CD4-positive, alpha-beta T cell (primary cell): ENCODE measurements around the gene ERI3. TPM values are rescaled to one million over a fixed set of nuclear protein-coding genes. Genes with fewer than 3 reads are reported as not detected.

Experiments
- ATAC-seq: fragments of 200-7000 bp; cut with Tn5 transposase; one replicate; pipeline ENCODE4 v1.10.0; 2022; ENCODE audit warnings: mild to moderate bottlenecking; ENCODE audit not compliant: poor library complexity
- CTCF ChIA-PET: fragments of 350-600 bp; sonication (Branson Sonifier 250); formaldehyde crosslinking; loops from one replicate; lab custom pipeline; 2021; ENCODE audit warnings: antibody characterized with exemption, inconsistent platforms; lab: Charles Lee
- POLR2A ChIA-PET: fragments of 350-600 bp; sonication (Branson Sonifier 250); formaldehyde crosslinking; loops from one replicate; lab custom pipeline; 2021; ENCODE audit warnings: antibody characterized with exemption, inconsistent platforms; lab: Charles Lee
- DNase-seq, 14 experiments: peaks; one replicate each; pipeline ENCODE4 v3.0.0-alpha.2; 2013 to 2020; ENCODE audit warnings: mixed read lengths in 2 of 14
- H3K27ac ChIP-seq, 2 donors: one replicate each; pipeline versions ENCODE4 v1.5.1 to v1.7.0; 2013; ENCODE audit warnings: low read length in 2 of 2, low read depth in 1 of 2, mild to moderate bottlenecking in 1 of 2
- H3K27me3 ChIP-seq, 2 experiments: 1 replicate in 1 of 2; 2 replicates in 1 of 2; pipeline versions ENCODE4 v1.6.1 to v1.7.0; 2013; ENCODE audit warnings: low read length in 2 of 2, control low read depth in 1 of 2, mild to moderate bottlenecking in 1 of 2, moderate library complexity in 1 of 2; ENCODE audit not compliant: insufficient read depth in 2 of 2, control insufficient read depth in 1 of 2
- H3K36me3 ChIP-seq: one replicate; pipeline ENCODE4 v1.6.1; 2013; ENCODE audit warnings: low read length, control low read depth; ENCODE audit not compliant: insufficient read depth
- H3K4me1 ChIP-seq: one replicate; pipeline ENCODE4 v1.6.1; 2013; ENCODE audit warnings: low read length, control low read depth; ENCODE audit not compliant: insufficient read depth
- H3K4me3 ChIP-seq: one replicate; pipeline ENCODE4 v1.5.1; 2013; ENCODE audit warnings: mild to moderate bottlenecking, low read length, moderate library complexity
- H3K9me3 ChIP-seq, 2 experiments: 1 replicate in 1 of 2; 2 replicates in 1 of 2; pipeline versions ENCODE4 v1.6.1 to v1.7.0; 2013; ENCODE audit warnings: low read length in 2 of 2, mild to moderate bottlenecking in 2 of 2, control low read depth in 1 of 2, moderate library complexity in 1 of 2; ENCODE audit not compliant: control insufficient read depth in 1 of 2, insufficient read depth in 1 of 2
- H3K27ac Mint-ChIP-seq: one replicate; pipeline ENCODE4 v1.8.0; 2020; ENCODE audit warnings: mixed read lengths
- H3K27me3 Mint-ChIP-seq: one replicate; pipeline ENCODE4 v1.8.0; 2021; ENCODE audit warnings: mixed read lengths
- H3K36me3 Mint-ChIP-seq: one replicate; pipeline ENCODE4 v1.8.0; 2021; ENCODE audit warnings: low read depth, mixed read lengths
- H3K4me1 Mint-ChIP-seq: one replicate; pipeline ENCODE4 v1.8.0; 2021; ENCODE audit warnings: low read depth, mixed read lengths
- H3K4me3 Mint-ChIP-seq: one replicate; pipeline ENCODE4 v1.8.0; 2020; ENCODE audit warnings: mild to moderate bottlenecking, mixed read lengths
- H3K9me3 Mint-ChIP-seq: one replicate; pipeline ENCODE4 v1.8.0; 2020; ENCODE audit warnings: mixed read lengths
- intact Hi-C, 2 experiments: fragments of 100-400 bp; cut with DNase I in 1 of 2; cut with micrococcal nuclease in 1 of 2; formaldehyde crosslinking; loops; one replicate each; pipeline versions ENCODE4 v1.15.1 to v1.9.0; 2023 to 2025; cut with DNase I, micrococcal nuclease
- total RNA-seq, 174 experiments: library from RNA in 2 of 174; stranded (reverse) in 2 of 174; gene quantifications; one replicate each; pipeline ENCODE4 v1.2.3 and lab custom pipeline; 2021 to 2026
- TF ChIP-seq, protein P1 (sequence below): fragments of 200-600 bp; IDR thresholded peaks from one replicate; pipeline ENCODE4 v1.8.0; 2022; ENCODE audit warnings: antibody characterized with exemption, mild to moderate bottlenecking

Gene ERI3
- total RNA-seq, 2 experiments from 2014 or later, result 19.7 to 20.7 TPM

DNA sequence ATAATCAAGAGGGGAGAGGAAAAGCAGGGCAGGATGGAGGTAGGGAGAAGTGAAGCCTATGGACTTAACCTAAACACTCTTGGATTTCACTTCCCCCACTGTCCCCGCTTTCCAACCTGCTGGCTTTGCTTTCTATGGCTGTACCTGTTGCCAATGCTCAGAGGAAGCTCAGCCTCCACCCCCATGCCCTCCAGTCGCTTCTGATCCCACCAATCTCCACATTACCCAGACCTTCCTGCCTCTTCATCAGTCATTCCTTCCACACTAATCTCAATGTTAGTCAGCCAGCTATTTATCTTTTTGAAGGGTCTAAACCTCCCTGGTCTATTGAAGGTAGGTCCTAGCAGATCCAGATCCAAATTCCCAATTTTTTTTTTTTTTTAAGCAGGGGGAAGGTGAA lies 24.1 kb downstream of the ERI3 start:
- CTCF ChIA-PET, result no interaction called here

DNA sequence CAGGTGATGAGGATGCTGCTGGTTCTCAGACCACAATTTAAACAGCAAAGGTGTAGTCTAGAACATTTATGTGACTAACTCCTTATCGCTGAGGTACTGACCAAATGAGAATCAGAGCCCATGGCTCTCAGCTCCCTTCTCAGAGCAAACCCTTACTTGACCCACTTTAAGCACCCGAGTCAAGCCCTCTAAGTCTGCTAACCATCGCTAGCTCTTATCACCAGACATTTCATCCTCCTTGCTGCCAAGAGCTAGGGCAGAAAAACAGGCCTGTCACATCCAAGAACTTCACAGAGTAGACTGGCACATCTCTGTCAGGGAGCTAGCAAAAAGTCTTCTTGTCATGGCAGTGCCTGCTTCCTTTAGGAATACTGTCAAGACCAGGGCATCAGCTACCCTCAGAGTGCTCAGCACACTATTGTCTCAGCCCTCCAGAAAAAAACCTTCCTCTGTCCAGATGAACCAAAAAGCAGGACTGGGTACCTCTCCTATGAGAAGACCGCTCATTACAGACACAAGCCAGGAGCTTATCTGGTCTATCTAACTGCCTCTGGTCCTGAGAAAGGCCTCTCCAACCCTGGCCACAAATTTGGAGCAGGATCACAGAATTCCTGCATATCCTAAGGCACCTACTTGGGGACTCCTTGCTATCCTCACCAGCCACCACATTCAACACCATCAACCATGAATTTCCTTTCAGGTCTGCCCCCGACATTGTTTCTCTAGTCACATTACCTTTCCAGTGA lies 26.2 kb downstream of the ERI3 start:
- H3K9me3 Mint-ChIP-seq, result no peaks in the 10 kb centered on the region
- ATAC-seq (no peak), DNase-seq (no peak)
- H3K4me3 Mint-ChIP-seq, result no peak overlapping the region
- no peak overlapping the region for H3K27ac Mint-ChIP-seq
- no peak overlapping the region for H3K4me3 ChIP-seq
- peaks cover 9% of the 10 kb centered on the region for H3K36me3 ChIP-seq
- ChIA-PET POLR2A (no interaction called here), CTCF (no interaction called here)
- peaks cover 50% of the 10 kb centered on the region for H3K36me3 Mint-ChIP-seq
- no peak overlapping the region for H3K27ac ChIP-seq
- no peaks in the 10 kb centered on the region for H3K9me3 ChIP-seq
- peaks cover 3% of the 10 kb centered on the region for H3K4me1 Mint-ChIP-seq
- H3K4me1 ChIP-seq, result no peaks in the 10 kb centered on the region
- H3K27me3 Mint-ChIP-seq, result no peaks in the 10 kb centered on the region
- no peaks in the 10 kb centered on the region for H3K27me3 ChIP-seq
- intact Hi-C loops, result no loop called here
- TF ChIP-seq, protein P1, sequence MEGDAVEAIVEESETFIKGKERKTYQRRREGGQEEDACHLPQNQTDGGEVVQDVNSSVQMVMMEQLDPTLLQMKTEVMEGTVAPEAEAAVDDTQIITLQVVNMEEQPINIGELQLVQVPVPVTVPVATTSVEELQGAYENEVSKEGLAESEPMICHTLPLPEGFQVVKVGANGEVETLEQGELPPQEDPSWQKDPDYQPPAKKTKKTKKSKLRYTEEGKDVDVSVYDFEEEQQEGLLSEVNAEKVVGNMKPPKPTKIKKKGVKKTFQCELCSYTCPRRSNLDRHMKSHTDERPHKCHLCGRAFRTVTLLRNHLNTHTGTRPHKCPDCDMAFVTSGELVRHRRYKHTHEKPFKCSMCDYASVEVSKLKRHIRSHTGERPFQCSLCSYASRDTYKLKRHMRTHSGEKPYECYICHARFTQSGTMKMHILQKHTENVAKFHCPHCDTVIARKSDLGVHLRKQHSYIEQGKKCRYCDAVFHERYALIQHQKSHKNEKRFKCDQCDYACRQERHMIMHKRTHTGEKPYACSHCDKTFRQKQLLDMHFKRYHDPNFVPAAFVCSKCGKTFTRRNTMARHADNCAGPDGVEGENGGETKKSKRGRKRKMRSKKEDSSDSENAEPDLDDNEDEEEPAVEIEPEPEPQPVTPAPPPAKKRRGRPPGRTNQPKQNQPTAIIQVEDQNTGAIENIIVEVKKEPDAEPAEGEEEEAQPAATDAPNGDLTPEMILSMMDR, result no peak

More for the DNA sequence above, 24.1 kb downstream of the ERI3 start:
- no peaks in the 10 kb centered on the region for H3K27me3 Mint-ChIP-seq
- no peak overlapping the region for H3K4me3 Mint-ChIP-seq
- DNase-seq (no peak), ATAC-seq (no peak)
- POLR2A ChIA-PET, result no interaction called here
- no peak overlapping the region for H3K27ac Mint-ChIP-seq
- peaks cover 56% of the 10 kb centered on the region for H3K36me3 Mint-ChIP-seq
- intact Hi-C loops, result no loop called here
- TF ChIP-seq, protein P1, result no peak
- no peaks in the 10 kb centered on the region for H3K27me3 ChIP-seq
- H3K27ac ChIP-seq, result no peak overlapping the region
- H3K4me1 Mint-ChIP-seq, result no peaks in the 10 kb centered on the region
- H3K4me1 ChIP-seq, result no peaks in the 10 kb centered on the region
- peaks cover 13% of the 10 kb centered on the region for H3K36me3 ChIP-seq
- no peaks in the 10 kb centered on the region for H3K9me3 Mint-ChIP-seq
- no peaks in the 10 kb centered on the region for H3K9me3 ChIP-seq
- no peak overlapping the region for H3K4me3 ChIP-seq

GRCh38 chr1:44327679-44328491 lies 27.2 kb downstream of the ERI3 start:
- H3K36me3 Mint-ChIP-seq, result peaks cover 50% of the 10 kb centered on the region
- DNase-seq, result no peak
- no peak for ATAC-seq
- peaks cover 9% of the 10 kb centered on the region for H3K36me3 ChIP-seq
- ChIA-PET CTCF (no interaction called here), POLR2A (no interaction called here)
- intact Hi-C loops, result no loop called here
- TF ChIP-seq, protein P1, result no peak
- no peaks in the 10 kb centered on the region for H3K9me3 Mint-ChIP-seq
- no peak overlapping the region for H3K4me3 Mint-ChIP-seq
- no peak overlapping the region for H3K4me3 ChIP-seq
- H3K27me3 ChIP-seq, result no peaks in the 10 kb centered on the region
- H3K9me3 ChIP-seq, result no peaks in the 10 kb centered on the region
- H3K27ac ChIP-seq, result no peak overlapping the region
- peaks cover 6% of the 10 kb centered on the region for H3K4me1 Mint-ChIP-seq
- H3K27me3 Mint-ChIP-seq, result no peaks in the 10 kb centered on the region
- H3K27ac Mint-ChIP-seq, result no peak overlapping the region
- H3K4me1 ChIP-seq, result no peaks in the 10 kb centered on the region
